Suprapubic skin (tissue), 4 donors: ENCODE data around the gene KCNIP3. TPM values are rescaled to one million over a fixed set of nuclear protein-coding genes. Genes with fewer than 3 reads are reported as not detected.

Experiments
- DNase-seq, 2 donors: peaks; one replicate each; pipeline ENCODE4 v3.0.0-alpha.2; 2019; ENCODE audit warnings: low spot score in 2 of 2
- H3K27ac ChIP-seq: fragments of 200-600 bp; sonication (generic); one replicate; pipeline ENCODE4 v1.5.1; 2019
- H3K27me3 ChIP-seq: fragments of 200-600 bp; sonication (generic); one replicate; pipeline ENCODE4 v1.5.1; 2019
- H3K36me3 ChIP-seq: fragments of 200-600 bp; sonication (generic); one replicate; pipeline ENCODE4 v1.5.1; 2019
- H3K4me1 ChIP-seq: fragments of 200-600 bp; sonication (generic); one replicate; pipeline ENCODE4 v1.5.1; 2019
- H3K4me3 ChIP-seq: fragments of 200-600 bp; sonication (generic); one replicate; pipeline ENCODE4 v1.5.1; 2019; ENCODE audit warnings: mild to moderate bottlenecking
- H3K9me3 ChIP-seq: fragments of 200-600 bp; sonication (generic); one replicate; pipeline ENCODE4 v1.5.1; 2019
- EP300 ChIP-seq: sonication (generic); formaldehyde crosslinking; IDR thresholded peaks from one replicate; pipeline ENCODE4 v1.6.1; 2017; ENCODE audit warnings: antibody characterized with exemption
- POLR2A ChIP-seq, 2 donors: fragments of 450-650 bp; IDR thresholded peaks; one replicate each; pipeline ENCODE4 v1.6.1; 2017; ENCODE audit warnings: antibody characterized with exemption in 2 of 2, mild to moderate bottlenecking in 2 of 2, moderate library complexity in 2 of 2
- POLR2AphosphoS5 ChIP-seq, 3 donors: sonication (generic); formaldehyde crosslinking; IDR thresholded peaks; one replicate each; pipeline ENCODE4 v1.6.1; 2017; ENCODE audit warnings: antibody characterized with exemption in 3 of 3
- WGBS: methylation state at CpG from one replicate; pipeline ENCODE4 v1.1.5; 2018; 5-methylcytosine and 5-hydroxymethylcytosine counted together
- total RNA-seq, 4 donors: library from RNA; depleted of rRNA; stranded (reverse); fragments of >200 nt; gene quantifications; one replicate each; pipeline ENCODE4 v1.1.0, GENCODE V29; 2016
- TF ChIP-seq, protein P1 (sequence below), 2 donors: fragments of 200-600 bp in 1 of 2; fragments of 450-650 bp in 1 of 2; sonication (generic) in 1 of 2; IDR thresholded peaks; one replicate each; pipeline ENCODE4 v1.5.1; 2016 to 2019; ENCODE audit warnings: antibody characterized with exemption in 2 of 2, mild to moderate bottlenecking in 1 of 2, moderate library complexity in 1 of 2

KCNIP3 gene
- total RNA-seq, 4 donors from 2014 or later: 7.1 to 21.6 (median 13.6) TPM

DNA sequence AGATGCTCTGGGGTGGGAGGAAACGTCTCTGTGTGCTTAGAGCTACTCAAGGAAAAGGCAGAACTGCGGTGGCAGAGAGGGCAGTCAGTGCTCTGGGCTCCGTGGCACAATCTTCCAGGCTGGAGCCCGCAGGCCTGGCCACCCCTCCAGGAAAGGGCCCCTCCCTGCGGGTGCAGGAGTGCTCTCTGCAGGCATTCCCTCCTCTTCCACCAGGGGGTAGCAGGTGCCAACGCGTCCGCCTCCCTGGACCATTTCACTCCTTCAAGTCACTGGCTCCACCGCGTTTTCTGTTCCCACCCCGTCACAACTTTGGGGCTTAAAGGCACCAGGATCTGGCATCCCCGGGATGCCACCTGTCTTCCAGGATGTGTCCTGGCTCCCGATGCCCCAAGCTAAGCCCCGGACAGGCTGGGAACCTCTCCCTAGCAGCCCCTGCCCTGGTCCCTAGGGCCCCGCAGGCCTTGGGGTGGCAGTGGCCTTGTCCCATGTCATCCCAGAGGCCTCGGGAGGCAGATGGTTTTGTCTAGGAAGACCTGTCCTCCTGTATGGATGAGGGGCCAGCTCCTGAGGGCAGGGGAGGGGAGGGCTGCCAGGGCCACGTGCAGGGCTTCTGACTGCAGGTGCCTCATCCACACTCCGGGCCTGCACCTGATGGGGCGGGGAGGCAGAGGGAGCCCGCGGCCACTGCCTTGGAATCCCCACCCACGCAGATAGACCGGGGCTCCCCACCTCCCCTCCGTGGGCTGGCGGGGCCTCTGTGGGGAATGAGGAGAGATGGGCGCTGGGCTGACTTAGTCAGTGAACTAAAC is 26.4 kb downstream of the KCNIP3 start:
- Histone ChIP-seq H3K27ac (no peak overlapping the region), H3K4me1 (peaks cover 14% of the 10 kb centered on the region), H3K27me3 (no peaks in the 10 kb centered on the region), H3K9me3 (no peaks in the 10 kb centered on the region), H3K4me3 (no peak overlapping the region), H3K36me3 (no peaks in the 10 kb centered on the region)
- no peak for DNase-seq
- no peak for TF ChIP-seq EP300
- TF ChIP-seq, protein P1, sequence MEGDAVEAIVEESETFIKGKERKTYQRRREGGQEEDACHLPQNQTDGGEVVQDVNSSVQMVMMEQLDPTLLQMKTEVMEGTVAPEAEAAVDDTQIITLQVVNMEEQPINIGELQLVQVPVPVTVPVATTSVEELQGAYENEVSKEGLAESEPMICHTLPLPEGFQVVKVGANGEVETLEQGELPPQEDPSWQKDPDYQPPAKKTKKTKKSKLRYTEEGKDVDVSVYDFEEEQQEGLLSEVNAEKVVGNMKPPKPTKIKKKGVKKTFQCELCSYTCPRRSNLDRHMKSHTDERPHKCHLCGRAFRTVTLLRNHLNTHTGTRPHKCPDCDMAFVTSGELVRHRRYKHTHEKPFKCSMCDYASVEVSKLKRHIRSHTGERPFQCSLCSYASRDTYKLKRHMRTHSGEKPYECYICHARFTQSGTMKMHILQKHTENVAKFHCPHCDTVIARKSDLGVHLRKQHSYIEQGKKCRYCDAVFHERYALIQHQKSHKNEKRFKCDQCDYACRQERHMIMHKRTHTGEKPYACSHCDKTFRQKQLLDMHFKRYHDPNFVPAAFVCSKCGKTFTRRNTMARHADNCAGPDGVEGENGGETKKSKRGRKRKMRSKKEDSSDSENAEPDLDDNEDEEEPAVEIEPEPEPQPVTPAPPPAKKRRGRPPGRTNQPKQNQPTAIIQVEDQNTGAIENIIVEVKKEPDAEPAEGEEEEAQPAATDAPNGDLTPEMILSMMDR (IDR thresholded peaks at IDR 0.05): peak; percentile 29 to 73
- WGBS: 50% methylated on average over 13 of the region's 26 CpGs

DNA sequence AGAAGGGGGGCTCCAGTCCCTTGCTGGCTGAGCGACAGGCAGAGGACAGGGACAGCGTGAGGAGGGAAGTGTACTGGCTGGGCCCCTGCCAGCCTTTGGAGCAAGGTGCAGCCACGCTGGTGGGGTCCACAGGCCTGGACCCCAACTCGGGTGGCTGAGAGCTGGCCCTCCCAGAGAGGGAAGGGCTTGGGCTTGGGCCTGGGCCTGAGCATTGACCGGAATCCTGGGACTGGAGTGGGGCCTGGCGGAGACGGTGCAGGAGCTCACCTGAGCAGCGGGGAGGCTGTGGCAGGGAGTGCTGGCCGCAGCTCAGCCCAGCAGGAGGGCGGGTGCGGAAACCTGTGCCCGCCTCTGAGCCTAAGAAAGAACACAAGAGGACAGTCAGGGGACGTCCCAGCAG is 27.9 kb downstream of the KCNIP3 start:
- WGBS: 92% methylated on average over 11 of the region's 13 CpGs

DNA sequence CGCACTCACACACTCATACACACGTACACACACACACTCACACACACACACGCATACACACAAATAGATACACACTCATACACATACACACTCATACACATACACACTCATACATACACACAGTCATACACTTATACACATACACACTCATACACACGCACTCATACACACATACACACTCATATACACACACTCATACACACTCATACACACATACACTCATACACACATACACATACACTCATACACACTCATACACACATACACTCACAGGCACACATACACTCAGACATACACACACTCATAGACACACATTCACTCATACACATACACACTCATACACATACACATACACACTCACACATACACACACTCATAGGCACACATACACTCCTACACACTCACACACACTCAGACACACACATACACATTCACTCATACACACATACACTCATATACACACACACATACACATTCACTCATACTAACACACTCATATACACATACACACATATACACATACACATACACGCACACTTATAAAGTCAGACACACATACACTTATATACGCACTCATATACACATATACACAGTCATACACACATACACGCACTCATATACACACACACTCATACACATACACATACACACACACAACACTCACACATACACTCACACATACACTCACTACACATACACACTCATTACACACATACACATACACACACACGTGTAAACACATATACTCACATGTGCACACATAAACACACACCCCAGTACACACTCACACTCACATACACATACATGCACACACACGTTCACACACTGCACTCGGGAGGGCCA is 28.7 kb downstream of the KCNIP3 start:
- Histone ChIP-seq H3K27ac (no peak overlapping the region), H3K36me3 (no peaks in the 10 kb centered on the region), H3K9me3 (no peaks in the 10 kb centered on the region), H3K4me1 (no peaks in the 10 kb centered on the region), H3K4me3 (no peak overlapping the region), H3K27me3 (no peaks in the 10 kb centered on the region)
- DNase-seq: no peak
- 96% methylated on average over 10 of the region's 10 CpGs for whole genome bisulfite sequencing
- TF ChIP-seq, protein P1 (IDR thresholded peaks at IDR 0.05): no peak
- no peak for TF ChIP-seq POLR2A (IDR thresholded peaks at IDR 0.05)
- TF ChIP-seq EP300: no peak
- TF ChIP-seq POLR2AphosphoS5 (IDR thresholded peaks at IDR 0.05): no peak

More for the DNA sequence above, 27.9 kb downstream of the KCNIP3 start:
- TF ChIP-seq EP300: no peak
- TF ChIP-seq POLR2A (IDR thresholded peaks at IDR 0.05): no peak
- TF ChIP-seq, protein P1 (IDR thresholded peaks at IDR 0.05): no peak
- no peak for TF ChIP-seq POLR2AphosphoS5 (IDR thresholded peaks at IDR 0.05)
- Histone ChIP-seq H3K27ac (no peak overlapping the region), H3K4me3 (no peak overlapping the region), H3K36me3 (no peaks in the 10 kb centered on the region), H3K4me1 (peaks cover 6% of the 10 kb centered on the region), H3K27me3 (no peaks in the 10 kb centered on the region), H3K9me3 (no peaks in the 10 kb centered on the region)
- no peak for DNase-seq

DNA sequence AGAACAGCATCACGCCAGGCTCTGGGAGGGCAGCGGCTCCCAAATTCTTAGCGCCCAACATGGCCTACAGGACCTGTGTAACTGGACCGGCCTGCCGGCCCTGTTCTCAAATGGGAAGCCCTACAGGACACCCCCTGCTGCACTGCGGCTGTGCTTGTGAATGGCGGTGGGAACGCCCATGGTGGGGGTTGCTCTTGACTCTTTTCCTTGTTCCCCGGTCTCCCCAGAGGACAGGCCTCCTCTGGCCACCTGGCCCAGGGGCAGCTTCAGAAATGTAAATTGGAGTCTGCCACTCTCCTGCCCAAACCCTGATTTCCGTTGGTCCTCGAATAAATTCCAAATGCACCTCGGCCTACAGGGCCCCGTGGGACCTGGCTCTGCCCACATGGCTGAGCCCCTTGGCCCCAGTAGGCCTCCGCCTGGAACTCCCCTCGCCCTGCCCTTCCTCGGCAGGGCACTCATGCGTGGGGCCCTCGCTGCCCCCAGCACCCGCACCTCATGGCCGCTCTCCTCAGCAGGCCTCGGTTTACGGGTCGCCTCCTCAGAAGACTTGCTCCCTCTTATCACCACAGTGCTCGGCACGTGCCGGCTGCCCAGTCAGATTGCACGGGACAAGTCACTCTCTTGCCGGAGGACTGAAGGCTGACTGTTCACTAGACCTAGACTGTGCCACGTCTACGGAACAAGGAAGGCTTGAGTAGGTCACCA is 29.4 kb downstream of the KCNIP3 start:
- TF ChIP-seq POLR2A (IDR thresholded peaks at IDR 0.05) (no peak), POLR2AphosphoS5 (IDR thresholded peaks at IDR 0.05) (no peak), EP300 (no peak)
- TF ChIP-seq, protein P1 (IDR thresholded peaks at IDR 0.05): no peak
- H3K4me1 ChIP-seq: no peaks in the 10 kb centered on the region
- H3K27me3 ChIP-seq: no peaks in the 10 kb centered on the region
- H3K4me3 ChIP-seq: no peak overlapping the region
- DNase-seq: no peak
- no peaks in the 10 kb centered on the region for H3K9me3 ChIP-seq
- 94% methylated on average over 30 of the region's 30 CpGs for WGBS
- H3K36me3 ChIP-seq: no peaks in the 10 kb centered on the region
- no peak overlapping the region for H3K27ac ChIP-seq

DNA sequence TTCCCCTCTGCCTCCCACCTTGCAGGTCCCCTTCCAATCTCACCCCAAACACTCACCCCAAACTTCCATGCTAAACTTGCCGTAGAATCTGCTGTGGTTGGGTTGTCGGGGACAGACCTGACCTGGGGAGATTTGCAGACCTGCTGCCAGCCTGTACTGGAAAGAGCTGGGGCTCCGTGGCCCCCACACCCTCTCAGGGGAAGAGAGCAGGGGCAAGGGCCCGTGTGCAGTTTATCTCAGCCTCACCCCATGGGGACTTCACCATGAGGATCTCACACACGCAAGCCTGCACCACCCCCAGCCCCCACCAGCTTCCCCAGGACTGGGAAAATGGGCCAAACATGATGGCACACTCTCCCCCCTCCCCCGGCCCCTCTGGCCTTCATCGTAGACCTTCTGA is 30.7 kb downstream of the KCNIP3 start:
- H3K9me3 ChIP-seq: no peaks in the 10 kb centered on the region
- WGBS: 80% methylated on average over 3 of the region's 7 CpGs
- H3K4me1 ChIP-seq: no peaks in the 10 kb centered on the region
- DNase-seq: no peak
- no peak overlapping the region for H3K27ac ChIP-seq
- no peak overlapping the region for H3K4me3 ChIP-seq
- no peaks in the 10 kb centered on the region for H3K27me3 ChIP-seq
- no peak for TF ChIP-seq POLR2AphosphoS5 (IDR thresholded peaks at IDR 0.05)
- TF ChIP-seq EP300: no peak
- TF ChIP-seq, protein P1 (IDR thresholded peaks at IDR 0.05): no peak
- no peak for TF ChIP-seq POLR2A (IDR thresholded peaks at IDR 0.05)
- no peaks in the 10 kb centered on the region for H3K36me3 ChIP-seq
